IMR-90 (cell line): ENCODE data around the gene MRPL47. TPM values are rescaled to one million over a fixed set of nuclear protein-coding genes. Genes with fewer than 3 reads are reported as not detected.

ENCODE experiments used
- ATAC-seq: fragments of 200-7000 bp; cut with Tn5 transposase; 2 replicates; pipeline ENCODE4 v1.9.1; 2020; ENCODE audit warnings: low read depth, mild to moderate bottlenecking, moderate library complexity
- BruUV-seq: library from RNA; stranded (reverse); fragments of 400-500 nt; replicated peaks from 2 replicates; lab custom pipeline; 2021; lab: Mats Ljungman, UMichigan
- CTCF ChIA-PET: fragments of 300-600 bp; formaldehyde crosslinking; extraction: SDS; loops from one replicate; lab custom pipeline; 2021; ENCODE audit warnings: antibody characterized with exemption; lab: Yijun Ruan, JAX
- POLR2A ChIA-PET: fragments of 300-600 bp; sonication (Branson Sonifier 250); formaldehyde crosslinking; loops from one replicate; lab custom pipeline; 2022; ENCODE audit warnings: antibody characterized with exemption; ENCODE audit not compliant: unreplicated experiment; lab: Charles Lee
- DNase-seq: peaks from one replicate; pipeline ENCODE4 v3.0.0; 2013
- H2AFZ ChIP-seq: replicated peaks from 2 replicates; pipeline ENCODE3; 2013; ENCODE audit warnings: low read length, mild to moderate bottlenecking; ENCODE audit not compliant: poor library complexity
- H2AK5ac ChIP-seq: 2 replicates; pipeline ENCODE4 v1.6.1; 2013; ENCODE audit warnings: low read depth, low read length, inconsistent platforms
- H2AK9ac ChIP-seq: replicated peaks from 2 replicates; pipeline ENCODE3; 2013; ENCODE audit warnings: mild to moderate bottlenecking, low read depth, low read length, moderate library complexity; ENCODE audit not compliant: poor library complexity
- H2BK120ac ChIP-seq: 2 replicates; pipeline ENCODE4 v1.6.1; 2013; ENCODE audit warnings: low read depth, low read length, inconsistent platforms
- H2BK15ac ChIP-seq: 3 replicates; pipeline ENCODE4 v1.6.1; 2013; ENCODE audit warnings: low read depth, low read length, inconsistent platforms
- H2BK20ac ChIP-seq: 2 replicates; pipeline ENCODE4 v1.6.1; 2013; ENCODE audit warnings: low read depth, mild to moderate bottlenecking, inconsistent platforms, low read length, moderate library complexity
- H2BK5ac ChIP-seq: 2 replicates; pipeline ENCODE4 v1.6.1; 2013; ENCODE audit warnings: mild to moderate bottlenecking, low read depth, low read length, inconsistent platforms; ENCODE audit not compliant: poor library complexity, severe bottlenecking
- H3K14ac ChIP-seq: replicated peaks from 2 replicates; pipeline ENCODE4 v1.6.1; 2013; ENCODE audit warnings: low read depth, low read length, inconsistent platforms
- H3K18ac ChIP-seq: 2 replicates; pipeline ENCODE4 v1.6.1; 2013; ENCODE audit warnings: low read depth, low read length, control low read depth
- H3K23ac ChIP-seq: 2 replicates; pipeline ENCODE4 v1.6.1; 2013; ENCODE audit warnings: low read depth, low read length, inconsistent platforms
- H3K27ac ChIP-seq: 2 replicates; pipeline ENCODE4 v1.5.1; 2013; ENCODE audit warnings: mild to moderate bottlenecking, control low read depth, low read length; ENCODE audit not compliant: insufficient read depth
- H3K27me3 ChIP-seq: 2 replicates; pipeline ENCODE4 v1.6.1; 2013; ENCODE audit warnings: low read length; ENCODE audit not compliant: control insufficient read depth, insufficient read depth
- H3K36me3 ChIP-seq: 2 replicates; pipeline ENCODE4 v1.6.1; 2013; ENCODE audit warnings: low read length, mixed read lengths; ENCODE audit not compliant: control insufficient read depth, insufficient read depth
- H3K4ac ChIP-seq: 2 replicates; pipeline ENCODE4 v1.6.1; 2013; ENCODE audit warnings: low read depth, low read length, inconsistent platforms
- H3K4me1 ChIP-seq: 2 replicates; pipeline ENCODE4 v1.6.1; 2013; ENCODE audit warnings: low read length, mixed read lengths; ENCODE audit not compliant: control insufficient read depth, insufficient read depth
- H3K4me2 ChIP-seq: 2 replicates; pipeline ENCODE4 v1.6.1; 2013; ENCODE audit warnings: low read depth, mild to moderate bottlenecking, control low read depth, low read length, moderate library complexity
- H3K4me3 ChIP-seq: 2 replicates; pipeline ENCODE4 v1.5.1; 2013; ENCODE audit warnings: low read depth, mild to moderate bottlenecking, control low read depth, low read length, moderate library complexity; ENCODE audit not compliant: insufficient read depth
- H3K56ac ChIP-seq: 2 replicates; pipeline ENCODE4 v1.6.1; 2013; ENCODE audit warnings: low read length, inconsistent platforms; ENCODE audit not compliant: insufficient read depth; ENCODE audit errors: extremely low read depth
- H3K79me1 ChIP-seq, 2 experiments: 2 replicates each; pipeline ENCODE4 v1.6.1; 2013; ENCODE audit warnings: low read length in 2 of 2, inconsistent platforms in 1 of 2, low read depth in 1 of 2
- H3K9ac ChIP-seq: 2 replicates; pipeline ENCODE4 v1.6.1; 2013; ENCODE audit warnings: low read depth, low read length, control low read depth
- H3K9me1 ChIP-seq: 2 replicates; pipeline ENCODE4 v1.6.1; 2013; ENCODE audit warnings: low read length, inconsistent platforms; ENCODE audit not compliant: insufficient read depth
- H3K9me3 ChIP-seq: 2 replicates; pipeline ENCODE4 v1.6.1; 2013; ENCODE audit warnings: low read length; ENCODE audit not compliant: control insufficient read depth, insufficient read depth
- H4K20me1 ChIP-seq: 2 replicates; pipeline ENCODE4 v1.6.1; 2013; ENCODE audit warnings: low read length, inconsistent platforms; ENCODE audit not compliant: insufficient read depth
- H4K5ac ChIP-seq: 2 replicates; pipeline ENCODE4 v1.6.1; 2013; ENCODE audit warnings: mild to moderate bottlenecking, low read depth, low read length, control low read depth
- H4K8ac ChIP-seq, 2 experiments: 2 replicates each; pipeline ENCODE4 v1.6.1; 2013; ENCODE audit warnings: low read depth in 2 of 2, low read length in 2 of 2, control low read depth in 1 of 2, inconsistent platforms in 1 of 2
- H4K91ac ChIP-seq: 2 replicates; pipeline ENCODE4 v1.6.1; 2013; ENCODE audit warnings: low read depth, low read length, inconsistent platforms; ENCODE audit not compliant: insufficient read depth
- BHLHE40 ChIP-seq: fragments of 150-350 bp; IDR thresholded peaks from 2 replicates; pipeline ENCODE4 v1.6.1; 2016; ENCODE audit warnings: mild to moderate bottlenecking, low read depth, low read length
- CHD1 ChIP-seq: IDR thresholded peaks from 2 replicates; pipeline ENCODE4 v1.6.1; 2012; ENCODE audit warnings: low read depth, low read length, improper control_type of control experiment
- FOS ChIP-seq: fragments of 150-350 bp; IDR thresholded peaks from 2 replicates; pipeline ENCODE4 v1.6.1; 2016; ENCODE audit warnings: low read depth, low read length
- MAFK ChIP-seq: IDR thresholded peaks from 2 replicates; pipeline ENCODE4 v1.6.1; 2012; ENCODE audit warnings: low read depth, low read length, improper control_type of control experiment
- MXI1 ChIP-seq: IDR thresholded peaks from 2 replicates; pipeline ENCODE4 v1.6.1; 2012; ENCODE audit warnings: low read depth, mild to moderate bottlenecking, low read length, moderate library complexity, borderline replicate concordance
- NFE2L2 ChIP-seq: fragments of 150-350 bp; IDR thresholded peaks from 2 replicates; pipeline ENCODE4 v1.6.1; 2016; ENCODE audit warnings: low read depth, mild to moderate bottlenecking, low read length
- RAD21 ChIP-seq: IDR thresholded peaks from 2 replicates; pipeline ENCODE4 v1.6.1; 2012; ENCODE audit warnings: low read length, improper control_type of control experiment
- RCOR1 ChIP-seq: IDR thresholded peaks from 2 replicates; pipeline ENCODE4 v1.6.1; 2012; ENCODE audit warnings: mild to moderate bottlenecking, low read length, improper control_type of control experiment; ENCODE audit not compliant: insufficient replicate concordance
- RFX5 ChIP-seq: IDR thresholded peaks from 2 replicates; pipeline ENCODE4 v1.8.0; 2012; ENCODE audit warnings: low read depth, mild to moderate bottlenecking, low read length, moderate library complexity
- dilution Hi-C: fragments of 300-500 bp; cut with HindIII; formaldehyde crosslinking; loops from one replicate; pipeline ENCODE4 v1.14.3; 2018; ENCODE audit warnings: low sequenced_read_pairs; ENCODE audit not compliant: unreplicated experiment
- in situ Hi-C: fragments of 300-500 bp; cut with MboI; formaldehyde crosslinking; loops from 3 replicates; pipeline ENCODE4 v1.14.3; 2019; ENCODE audit warnings: low sequenced_read_pairs, inconsistent platforms, mixed read lengths
- intact Hi-C: fragments of 100-400 bp; cut with micrococcal nuclease; formaldehyde crosslinking; loops from 2 replicates; pipeline ENCODE4 v1.10.0; 2022
- polyA plus RNA-seq, 3 experiments: library from polyadenylated mRNA; depleted of rRNA; stranded (reverse); fragments of >200 nt; gene quantifications; 2 replicates each; pipeline ENCODE4 v1.2.3, GENCODE V29; 2012; ENCODE audit warnings: low replicate concordance in 1 of 3
- total RNA-seq: library from RNA; depleted of rRNA; stranded (reverse); fragments of >200 nt; gene quantifications from 2 replicates; pipeline ENCODE4 v1.2.3, GENCODE V29; 2012
- TF ChIP-seq, protein P1 (sequence below): conservative IDR thresholded peaks from 2 replicates; pipeline ENCODE4 v1.5.1; 2012; ENCODE audit warnings: mild to moderate bottlenecking, low read depth, low read length, improper control_type of control experiment
- TF ChIP-seq, protein P2 (sequence below): fragments of 150-350 bp; IDR thresholded peaks from 2 replicates; pipeline ENCODE4 v1.6.1; 2017; ENCODE audit warnings: mild to moderate bottlenecking, antibody characterized with exemption, low read length, low read depth

MRPL47 gene
- total and polyA plus RNA-seq, 2 of the 4 experiments (the other 2 are of a cell fraction), result 41.4 to 43.7 TPM

DNA sequence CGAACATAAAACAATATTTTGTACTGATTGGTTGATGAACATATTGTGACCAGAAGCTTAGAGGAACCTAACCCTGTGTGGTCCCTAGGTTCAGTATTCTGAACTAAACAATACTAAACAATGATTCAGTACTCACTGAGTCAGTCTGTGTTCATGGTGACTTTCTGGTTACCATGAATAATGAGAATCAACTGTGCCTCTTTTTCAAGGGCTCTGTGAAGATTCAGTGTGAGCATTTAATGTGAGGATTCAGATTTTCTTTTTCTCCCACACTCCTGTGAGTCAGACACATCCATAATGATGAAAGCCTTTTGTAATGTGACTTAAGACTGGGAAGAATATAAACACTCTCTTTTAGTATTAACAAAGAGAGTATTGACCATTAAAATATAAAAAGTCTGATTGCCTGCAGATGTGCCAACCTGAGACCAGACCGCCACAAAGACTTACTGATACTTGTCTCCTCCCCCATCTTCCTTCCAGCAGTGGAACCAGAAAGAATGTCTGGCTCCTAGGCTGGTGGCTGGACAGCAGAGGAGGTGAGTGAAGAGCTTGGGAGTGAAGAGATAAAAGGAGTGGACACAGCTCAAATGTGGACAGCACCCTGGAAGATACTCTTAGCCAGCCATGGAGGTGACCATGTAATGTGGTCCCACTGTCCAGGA is 59.3 kb downstream of the MRPL47 start (continued):
- TF ChIP-seq, protein P1, sequence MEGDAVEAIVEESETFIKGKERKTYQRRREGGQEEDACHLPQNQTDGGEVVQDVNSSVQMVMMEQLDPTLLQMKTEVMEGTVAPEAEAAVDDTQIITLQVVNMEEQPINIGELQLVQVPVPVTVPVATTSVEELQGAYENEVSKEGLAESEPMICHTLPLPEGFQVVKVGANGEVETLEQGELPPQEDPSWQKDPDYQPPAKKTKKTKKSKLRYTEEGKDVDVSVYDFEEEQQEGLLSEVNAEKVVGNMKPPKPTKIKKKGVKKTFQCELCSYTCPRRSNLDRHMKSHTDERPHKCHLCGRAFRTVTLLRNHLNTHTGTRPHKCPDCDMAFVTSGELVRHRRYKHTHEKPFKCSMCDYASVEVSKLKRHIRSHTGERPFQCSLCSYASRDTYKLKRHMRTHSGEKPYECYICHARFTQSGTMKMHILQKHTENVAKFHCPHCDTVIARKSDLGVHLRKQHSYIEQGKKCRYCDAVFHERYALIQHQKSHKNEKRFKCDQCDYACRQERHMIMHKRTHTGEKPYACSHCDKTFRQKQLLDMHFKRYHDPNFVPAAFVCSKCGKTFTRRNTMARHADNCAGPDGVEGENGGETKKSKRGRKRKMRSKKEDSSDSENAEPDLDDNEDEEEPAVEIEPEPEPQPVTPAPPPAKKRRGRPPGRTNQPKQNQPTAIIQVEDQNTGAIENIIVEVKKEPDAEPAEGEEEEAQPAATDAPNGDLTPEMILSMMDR, result no peak

DNA sequence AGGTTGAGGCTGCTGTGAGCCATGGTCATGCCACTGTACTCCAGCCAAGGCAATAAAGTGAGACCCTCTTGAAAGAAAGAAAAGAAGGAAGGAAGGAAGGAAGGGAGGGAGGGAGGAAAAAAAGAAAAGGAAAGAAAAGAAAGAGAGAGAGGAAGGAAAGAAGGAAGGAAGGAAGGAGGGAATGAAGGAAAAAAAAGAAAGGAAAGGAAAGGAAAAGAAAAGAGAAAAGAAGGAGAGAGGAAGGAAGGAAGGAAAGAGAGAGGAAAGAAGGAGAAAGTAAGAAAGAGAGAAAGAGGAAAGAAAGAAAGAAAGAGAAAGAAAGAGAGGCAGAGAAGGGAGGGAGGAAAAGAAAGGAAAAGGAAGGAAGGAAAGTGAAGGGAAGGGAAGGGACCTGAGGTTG is 62.1 kb downstream of the MRPL47 start:
- Histone ChIP-seq H2BK120ac (no peak overlapping the region), H3K18ac (no peak overlapping the region), H3K36me3 (no peaks in the 10 kb centered on the region), H3K9me1 (no peaks in the 10 kb centered on the region), H4K5ac (no peak overlapping the region), H4K20me1 (no peaks in the 10 kb centered on the region), H3K4ac (no peak overlapping the region), H3K4me1 (0 out of 2 replicates have a peak, but pooled peaks cover 3% of the 10 kb centered on the region), H4K91ac (no peak overlapping the region), H4K8ac (no peak overlapping the region), H3K27me3 (no peaks in the 10 kb centered on the region), H3K4me2 (no peak overlapping the region), H3K4me3 (no peak overlapping the region), H3K79me1 (no peaks in the 10 kb centered on the region), H2AK5ac (no peak overlapping the region), H2BK5ac (no peak overlapping the region), H2BK15ac (no peak overlapping the region), H3K23ac (no peak overlapping the region), H3K9me3 (peaks cover 7% of the 10 kb centered on the region), H3K27ac (no peak overlapping the region), H2AK9ac (no peak overlapping the region), H2AFZ (no peak overlapping the region), H3K14ac (no peak overlapping the region), H2BK20ac (no peak overlapping the region), H3K9ac (no peak overlapping the region), H3K56ac (no peak overlapping the region)
- in situ Hi-C loops (no loop called here), intact Hi-C loops (no loop called here), dilution Hi-C loops (no loop called here)
- TF ChIP-seq CHD1 (no peak), MAFK (no peak), RAD21 (no peak), RCOR1 (no peak), NFE2L2 (no peak), RFX5 (no peak), BHLHE40 (no peak), FOS (no peak), MXI1 (no peak)
- TF ChIP-seq, protein P2, sequence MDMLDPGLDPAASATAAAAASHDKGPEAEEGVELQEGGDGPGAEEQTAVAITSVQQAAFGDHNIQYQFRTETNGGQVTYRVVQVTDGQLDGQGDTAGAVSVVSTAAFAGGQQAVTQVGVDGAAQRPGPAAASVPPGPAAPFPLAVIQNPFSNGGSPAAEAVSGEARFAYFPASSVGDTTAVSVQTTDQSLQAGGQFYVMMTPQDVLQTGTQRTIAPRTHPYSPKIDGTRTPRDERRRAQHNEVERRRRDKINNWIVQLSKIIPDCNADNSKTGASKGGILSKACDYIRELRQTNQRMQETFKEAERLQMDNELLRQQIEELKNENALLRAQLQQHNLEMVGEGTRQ, result no peak
- TF ChIP-seq, protein P1, result no peak
- ATAC-seq (no peak), DNase-seq (no peak)
- POLR2A ChIA-PET, result no interaction called here
- CTCF ChIA-PET, result no interaction called here
- no TSS peak for BruUV-seq
